ENCODE data around the gene IGFLR1. TPM values are rescaled to one million over a fixed set of nuclear protein-coding genes. Genes with fewer than 3 reads are reported as not detected.

IGFLR1 gene
- total RNA-seq, 1 donor from 2014 or later: 16.9 TPM

- ATAC-seq (peak; percentile 88), DNase-seq (peak; percentile 99)
- intact Hi-C loops (cut with DNase I): no loop called here
- H3K4me3 ChIP-seq: peak overlapping the region; percentile 65
- H3K27ac ChIP-seq: peak overlapping the region; percentile 88
- peaks cover 34% of the 10 kb centered on the region for H3K36me3 ChIP-seq
- peaks cover 24% of the 10 kb centered on the region for H3K4me1 ChIP-seq
- TF ChIP-seq, protein P1, sequence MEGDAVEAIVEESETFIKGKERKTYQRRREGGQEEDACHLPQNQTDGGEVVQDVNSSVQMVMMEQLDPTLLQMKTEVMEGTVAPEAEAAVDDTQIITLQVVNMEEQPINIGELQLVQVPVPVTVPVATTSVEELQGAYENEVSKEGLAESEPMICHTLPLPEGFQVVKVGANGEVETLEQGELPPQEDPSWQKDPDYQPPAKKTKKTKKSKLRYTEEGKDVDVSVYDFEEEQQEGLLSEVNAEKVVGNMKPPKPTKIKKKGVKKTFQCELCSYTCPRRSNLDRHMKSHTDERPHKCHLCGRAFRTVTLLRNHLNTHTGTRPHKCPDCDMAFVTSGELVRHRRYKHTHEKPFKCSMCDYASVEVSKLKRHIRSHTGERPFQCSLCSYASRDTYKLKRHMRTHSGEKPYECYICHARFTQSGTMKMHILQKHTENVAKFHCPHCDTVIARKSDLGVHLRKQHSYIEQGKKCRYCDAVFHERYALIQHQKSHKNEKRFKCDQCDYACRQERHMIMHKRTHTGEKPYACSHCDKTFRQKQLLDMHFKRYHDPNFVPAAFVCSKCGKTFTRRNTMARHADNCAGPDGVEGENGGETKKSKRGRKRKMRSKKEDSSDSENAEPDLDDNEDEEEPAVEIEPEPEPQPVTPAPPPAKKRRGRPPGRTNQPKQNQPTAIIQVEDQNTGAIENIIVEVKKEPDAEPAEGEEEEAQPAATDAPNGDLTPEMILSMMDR (IDR thresholded peaks at IDR 0.05): peak; percentile 24
- H3K27me3 ChIP-seq: no peaks in the 10 kb centered on the region
- no peaks in the 10 kb centered on the region for H3K9me3 ChIP-seq
These were observed 1.6 kb downstream of the IGFLR1 start for GRCh38 chr19:35740423-35741202.

DNA sequence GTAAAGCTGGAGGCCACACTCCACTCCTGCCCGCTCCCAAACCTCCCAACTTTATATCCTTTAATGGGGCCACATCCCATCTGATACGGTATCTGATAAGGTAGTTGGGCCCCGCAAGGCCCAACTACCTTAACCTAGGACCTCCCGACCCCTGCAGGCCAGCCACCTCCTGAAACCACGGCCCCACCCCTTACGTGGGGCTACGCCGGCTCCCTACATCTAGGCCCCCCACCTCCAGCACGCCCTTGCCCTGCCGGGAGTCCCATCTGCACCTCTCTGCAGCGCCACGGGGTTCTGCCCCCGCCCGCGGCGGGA lies 2.2 kb downstream of the IGFLR1 start:
- no peak for ATAC-seq
- intact Hi-C loops (cut with DNase I): no loop called here
- TF ChIP-seq, protein P1 (IDR thresholded peaks at IDR 0.05): no peak
- Histone ChIP-seq H3K4me1 (peaks cover 24% of the 10 kb centered on the region), H3K4me3 (peak overlapping the region; percentile 65), H3K36me3 (peaks cover 34% of the 10 kb centered on the region), H3K9me3 (no peaks in the 10 kb centered on the region), H3K27ac (peak overlapping the region; percentile 88), H3K27me3 (no peaks in the 10 kb centered on the region)
- no peak for DNase-seq

- Histone ChIP-seq H3K27me3 (no peaks in the 10 kb centered on the region), H3K9me3 (no peaks in the 10 kb centered on the region), H3K36me3 (peaks cover 38% of the 10 kb centered on the region), H3K27ac (peak overlapping the region; percentile 88), H3K4me1 (peaks cover 23% of the 10 kb centered on the region), H3K4me3 (peak overlapping the region; percentile 65)
- TF ChIP-seq, protein P1 (IDR thresholded peaks at IDR 0.05): no peak
- ATAC-seq (no peak), DNase-seq (no peak)
- intact Hi-C loops (cut with DNase I): no loop called here
These were observed 2.8 kb downstream of the IGFLR1 start for GRCh38 chr19:35739275-35740107.

DNA sequence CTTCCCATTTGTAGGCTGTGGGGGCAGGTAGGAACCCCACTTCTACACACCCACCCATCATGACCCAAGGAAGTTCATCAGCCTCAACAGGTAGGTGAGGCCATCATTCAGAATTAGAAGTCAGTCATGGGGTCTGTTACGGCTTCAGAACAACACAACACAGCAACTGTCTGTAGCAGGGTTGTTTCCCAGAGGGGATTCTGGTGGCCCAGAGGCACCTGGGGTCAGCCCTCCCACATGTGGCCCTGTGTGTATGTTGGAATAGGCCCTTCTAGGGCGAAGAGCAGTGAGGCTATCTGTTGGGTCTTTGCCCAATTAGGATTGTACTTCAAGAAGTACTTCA lies 3.4 kb downstream of the IGFLR1 start:
- intact Hi-C loops (cut with DNase I): no loop called here
- ATAC-seq (no peak), DNase-seq (no peak)
- no peaks in the 10 kb centered on the region for H3K27me3 ChIP-seq
- H3K36me3 ChIP-seq: peaks cover 45% of the 10 kb centered on the region
- H3K4me3 ChIP-seq: no peak overlapping the region
- no peaks in the 10 kb centered on the region for H3K9me3 ChIP-seq
- peaks cover 17% of the 10 kb centered on the region for H3K4me1 ChIP-seq
- TF ChIP-seq, protein P1 (IDR thresholded peaks at IDR 0.05): no peak
- peak overlapping the region; percentile 30 for H3K27ac ChIP-seq

DNA sequence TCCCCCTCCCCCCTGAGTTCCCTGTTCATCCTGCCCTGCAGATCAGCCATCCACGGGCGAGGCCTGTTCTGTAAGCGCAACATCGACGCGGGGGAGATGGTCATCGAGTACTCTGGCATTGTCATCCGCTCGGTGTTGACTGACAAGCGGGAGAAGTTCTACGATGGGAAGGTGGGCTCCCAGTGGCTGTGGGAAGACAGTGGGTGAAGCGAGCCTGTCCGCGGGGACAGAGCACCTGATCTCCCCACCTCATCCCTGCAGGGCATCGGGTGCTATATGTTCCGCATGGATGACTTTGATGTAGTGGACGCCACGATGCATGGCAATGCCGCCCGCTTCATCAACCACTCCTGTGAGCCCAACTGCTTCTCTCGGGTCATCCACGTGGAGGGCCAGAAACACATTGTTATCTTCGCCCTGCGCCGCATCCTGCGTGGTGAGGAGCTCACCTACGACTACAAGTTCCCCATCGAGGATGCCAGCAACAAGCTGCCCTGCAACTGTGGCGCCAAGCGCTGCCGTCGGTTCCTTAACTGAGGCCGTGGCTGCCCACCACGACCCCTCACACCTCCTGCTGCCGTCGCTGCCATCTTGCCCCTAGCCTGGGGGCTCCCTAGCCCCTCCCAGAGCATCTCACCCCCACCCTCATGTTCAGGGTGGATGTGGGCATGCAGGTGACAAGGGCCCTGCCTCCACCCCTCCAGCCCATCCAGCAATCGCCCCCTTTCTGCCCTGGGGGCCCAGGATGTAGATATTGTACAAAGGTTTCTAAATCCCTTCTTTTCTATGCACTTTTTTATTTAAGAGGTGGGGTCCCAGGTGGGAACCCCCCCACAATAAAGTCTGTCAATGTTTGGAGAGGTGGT lies 4.0 kb downstream of the IGFLR1 start:
- intact Hi-C loops (cut with DNase I): no loop called here

More for the DNA sequence above, 4.0 kb downstream of the IGFLR1 start:
- TF ChIP-seq, protein P1 (IDR thresholded peaks at IDR 0.05): no peak
- no peak for DNase-seq
- Histone ChIP-seq H3K4me1 (peaks cover 17% of the 10 kb centered on the region), H3K4me3 (no peak overlapping the region), H3K9me3 (no peaks in the 10 kb centered on the region), H3K36me3 (peaks cover 47% of the 10 kb centered on the region), H3K27ac (peak overlapping the region; percentile 30), H3K27me3 (no peaks in the 10 kb centered on the region)
- no peak for ATAC-seq

Data from upper lobe of right lung (tissue), 1 donor.